Left renal pelvis (tissue), 4 donors: ENCODE results near the gene TECPR2. TPM values are rescaled to one million over a fixed set of nuclear protein-coding genes. Genes with fewer than 3 reads are reported as not detected.

Source experiments
- DNase-seq, 4 donors: peaks; one replicate each; pipeline ENCODE4 v3.0.0-alpha.2; 2013; ENCODE audit warnings: low read depth in 4 of 4, low spot score in 3 of 4
- polyA plus RNA-seq, 4 donors: library from polyadenylated mRNA; unstranded; fragments of 120-200 nt; gene quantifications; one replicate each; pipeline ENCODE4 v1.2.1, GENCODE V29; 2013; ENCODE audit not compliant: insufficient read length in 4 of 4

Gene TECPR2
- polyA plus RNA-seq, 4 donors = 15.0 to 18.7 (median 17.2) TPM

GRCh38 chr14:102421411-102422057, 58.8 kb downstream of the TECPR2 start:
- DNase-seq = no peak

GRCh38 chr14:102424520-102424919, 61.8 kb downstream of the TECPR2 start:
- no peak for DNase-seq

- no peak for DNase-seq
These were observed 62.2 kb downstream of the TECPR2 start for GRCh38 chr14:102424923-102425322.

GRCh38 chr14:102426796-102427195, 64.1 kb downstream of the TECPR2 start:
- no peak for DNase-seq

- no peak for DNase-seq
These were observed 64.9 kb downstream of the TECPR2 start for GRCh38 chr14:102427642-102428041.

GRCh38 chr14:102430212-102430908, 67.6 kb downstream of the TECPR2 start:
- DNase-seq = no peak

- no peak for DNase-seq
These were observed 69.0 kb downstream of the TECPR2 start for GRCh38 chr14:102431751-102432150.

GRCh38 chr14:102434647-102435175, 72.0 kb downstream of the TECPR2 start:
- DNase-seq = no peak

GRCh38 chr14:102437997-102438915, 75.5 kb downstream of the TECPR2 start:
- DNase-seq = peak; percentile 52 to 74 (median 64)

- no peak for DNase-seq
These were observed 76.8 kb downstream of the TECPR2 start for GRCh38 chr14:102439556-102439955.

- DNase-seq = no peak
These were observed 77.7 kb downstream of the TECPR2 start for GRCh38 chr14:102440392-102440791.

- DNase-seq = no peak
These were observed 79.8 kb downstream of the TECPR2 start for GRCh38 chr14:102442241-102443211.

- DNase-seq = no peak
These were observed 82.3 kb downstream of the TECPR2 start for GRCh38 chr14:102445066-102445465.

- DNase-seq = no peak
These were observed 82.9 kb downstream of the TECPR2 start for GRCh38 chr14:102445641-102446040.

- no peak for DNase-seq
These were observed 87.7 kb downstream of the TECPR2 start for GRCh38 chr14:102450206-102451063.

- no peak for DNase-seq
These were observed 88.3 kb downstream of the TECPR2 start for GRCh38 chr14:102451064-102451352.

GRCh38 chr14:102452302-102452701, 89.6 kb downstream of the TECPR2 start:
- DNase-seq = no peak

- DNase-seq = no peak
These were observed 92.0 kb downstream of the TECPR2 start for GRCh38 chr14:102454711-102455110.

- DNase-seq = no peak
These were observed 94.8 kb downstream of the TECPR2 start for GRCh38 chr14:102457509-102457908.
